Gastroesophageal sphincter (tissue), 3 donors: ENCODE data around the gene TMEM178A.

Source experiments
- CTCF ChIP-seq, 4 experiments: fragments of 200-600 bp in 2 of 4; fragments of 450-650 bp in 2 of 4; sonication (generic) in 1 of 4; IDR thresholded peaks; one replicate each; pipeline ENCODE4 v1.5.1; 2017 to 2019; ENCODE audit warnings: antibody characterized with exemption in 4 of 4, mild to moderate bottlenecking in 2 of 4, moderate library complexity in 2 of 4
- EP300 ChIP-seq: sonication (generic); formaldehyde crosslinking; IDR thresholded peaks from one replicate; pipeline ENCODE4 v1.6.1; 2017; ENCODE audit warnings: antibody characterized with exemption, mild to moderate bottlenecking
- POLR2A ChIP-seq, 2 donors: fragments of 450-650 bp; IDR thresholded peaks; one replicate each; pipeline ENCODE4 v1.6.1; 2017; ENCODE audit warnings: antibody characterized with exemption in 2 of 2, mild to moderate bottlenecking in 2 of 2, moderate library complexity in 1 of 2
- POLR2AphosphoS5 ChIP-seq: sonication (generic); formaldehyde crosslinking; IDR thresholded peaks from one replicate; pipeline ENCODE4 v1.6.1; 2017; ENCODE audit warnings: antibody characterized with exemption

DNA sequence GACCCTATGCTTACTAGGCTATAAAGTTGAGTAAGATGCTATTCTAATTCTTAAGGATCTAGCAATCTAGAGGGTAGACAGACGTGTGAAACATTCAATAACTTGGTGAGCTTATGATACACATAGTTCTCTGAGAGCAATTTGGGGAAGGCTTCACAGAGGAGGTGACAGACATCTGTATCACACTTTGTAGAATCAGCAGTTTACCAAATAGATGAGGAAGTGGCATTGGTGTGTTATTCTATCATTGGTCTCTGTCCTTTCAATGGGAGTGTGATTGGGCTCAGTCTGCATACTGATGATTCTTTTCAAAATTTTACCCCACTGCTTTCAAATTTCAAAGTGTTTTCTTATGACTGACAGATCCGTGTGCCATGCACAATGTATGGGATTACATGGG lies 47.0 kb upstream of the TMEM178A start:
- TF ChIP-seq CTCF (IDR thresholded peaks at IDR 0.05) (no peak), POLR2AphosphoS5 (no peak), POLR2A (IDR thresholded peaks at IDR 0.05) (no peak), EP300 (no peak)
